HL-60 (cell line): ENCODE results near the gene RTTN.

Experiments
- DNase-seq, 2 experiments: peaks; one replicate each; pipeline ENCODE4 v3.0.0-alpha.2; 2010 to 2020; ENCODE audit warnings: low read depth in 1 of 2, low spot score in 1 of 2
- H3K27ac ChIP-seq: fragments of 250-450 bp; sonication (Bioruptor Pico); replicated peaks from 2 replicates; pipeline ENCODE4 v1.5.1; 2020; ENCODE audit warnings: mild to moderate bottlenecking, moderate library complexity
- H3K27me3 ChIP-seq: fragments of 250-450 bp; sonication (Bioruptor Pico); 2 replicates; pipeline ENCODE4 v1.5.1; 2021; ENCODE audit warnings: mild to moderate bottlenecking, moderate library complexity; ENCODE audit not compliant: insufficient read depth, poor library complexity, severe bottlenecking
- H3K4me3 ChIP-seq: replicated peaks from 2 replicates; pipeline ENCODE4 v1.5.1; 2011; ENCODE audit warnings: mild to moderate bottlenecking, control low read depth, low read length; ENCODE audit not compliant: insufficient read depth
- GABPA ChIP-seq: IDR thresholded peaks from 2 replicates; pipeline ENCODE4 v1.6.1; 2012; ENCODE audit warnings: low read depth
- POLR2AphosphoS5 ChIP-seq: IDR thresholded peaks from 2 replicates; pipeline ENCODE4 v1.6.1; 2012; ENCODE audit warnings: low read depth
- SPI1 ChIP-seq: IDR thresholded peaks from 2 replicates; pipeline ENCODE4 v1.6.1; 2012; ENCODE audit warnings: low read depth, mild to moderate bottlenecking, borderline replicate concordance
- TF ChIP-seq, protein P1 (sequence below): IDR thresholded peaks from one replicate; pipeline ENCODE4 v1.5.1; 2011; ENCODE audit warnings: low read length, control low read depth, inconsistent platforms; ENCODE audit not compliant: insufficient read depth
- TF ChIP-seq, protein P2 (sequence below): IDR thresholded peaks from 2 replicates; pipeline ENCODE4 v1.6.1; 2012; ENCODE audit warnings: low read depth; ENCODE audit not compliant: insufficient replicate concordance

RTTN gene

DNA sequence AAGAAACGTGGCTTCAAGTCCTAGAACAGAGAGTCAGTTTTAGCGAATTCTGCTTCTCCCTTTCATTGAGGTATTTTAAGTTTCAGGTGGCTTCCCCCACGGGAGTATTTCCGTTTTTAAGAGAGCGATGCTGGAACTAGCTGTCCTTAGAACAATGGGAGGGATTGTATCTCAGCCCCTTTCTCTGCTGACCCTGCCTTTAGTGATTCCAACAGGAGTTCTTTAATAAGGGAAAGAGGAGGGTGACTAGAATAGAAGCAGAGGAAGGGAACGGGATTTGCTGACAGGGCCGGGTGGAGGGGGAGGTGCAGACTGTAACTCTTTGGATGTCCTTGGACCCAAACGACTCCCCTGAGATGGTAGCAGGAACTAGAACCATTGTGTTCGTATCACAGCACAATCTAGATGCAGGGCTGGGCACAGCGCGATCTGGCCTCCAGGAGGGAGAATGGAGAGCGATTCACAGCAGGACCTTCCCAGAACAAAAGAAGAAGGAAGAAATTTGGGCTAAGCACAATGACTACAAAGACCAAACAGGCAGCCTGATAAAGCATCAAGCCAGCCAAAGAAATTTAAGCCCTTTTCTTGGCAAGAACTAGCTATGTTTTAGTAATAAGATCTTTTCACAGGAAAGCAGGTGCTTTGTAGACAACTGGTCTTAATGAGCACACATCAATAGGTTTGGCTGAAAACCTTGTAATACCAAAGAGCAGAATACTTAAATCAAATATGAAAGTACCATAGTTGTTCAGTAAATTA is 15.8 kb upstream of the RTTN start:
- DNase-seq = no peak
- TF ChIP-seq SPI1 (no peak), GABPA (no peak), POLR2AphosphoS5 (no peak)
- TF ChIP-seq, protein P1, sequence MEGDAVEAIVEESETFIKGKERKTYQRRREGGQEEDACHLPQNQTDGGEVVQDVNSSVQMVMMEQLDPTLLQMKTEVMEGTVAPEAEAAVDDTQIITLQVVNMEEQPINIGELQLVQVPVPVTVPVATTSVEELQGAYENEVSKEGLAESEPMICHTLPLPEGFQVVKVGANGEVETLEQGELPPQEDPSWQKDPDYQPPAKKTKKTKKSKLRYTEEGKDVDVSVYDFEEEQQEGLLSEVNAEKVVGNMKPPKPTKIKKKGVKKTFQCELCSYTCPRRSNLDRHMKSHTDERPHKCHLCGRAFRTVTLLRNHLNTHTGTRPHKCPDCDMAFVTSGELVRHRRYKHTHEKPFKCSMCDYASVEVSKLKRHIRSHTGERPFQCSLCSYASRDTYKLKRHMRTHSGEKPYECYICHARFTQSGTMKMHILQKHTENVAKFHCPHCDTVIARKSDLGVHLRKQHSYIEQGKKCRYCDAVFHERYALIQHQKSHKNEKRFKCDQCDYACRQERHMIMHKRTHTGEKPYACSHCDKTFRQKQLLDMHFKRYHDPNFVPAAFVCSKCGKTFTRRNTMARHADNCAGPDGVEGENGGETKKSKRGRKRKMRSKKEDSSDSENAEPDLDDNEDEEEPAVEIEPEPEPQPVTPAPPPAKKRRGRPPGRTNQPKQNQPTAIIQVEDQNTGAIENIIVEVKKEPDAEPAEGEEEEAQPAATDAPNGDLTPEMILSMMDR = no peak
- TF ChIP-seq, protein P2, sequence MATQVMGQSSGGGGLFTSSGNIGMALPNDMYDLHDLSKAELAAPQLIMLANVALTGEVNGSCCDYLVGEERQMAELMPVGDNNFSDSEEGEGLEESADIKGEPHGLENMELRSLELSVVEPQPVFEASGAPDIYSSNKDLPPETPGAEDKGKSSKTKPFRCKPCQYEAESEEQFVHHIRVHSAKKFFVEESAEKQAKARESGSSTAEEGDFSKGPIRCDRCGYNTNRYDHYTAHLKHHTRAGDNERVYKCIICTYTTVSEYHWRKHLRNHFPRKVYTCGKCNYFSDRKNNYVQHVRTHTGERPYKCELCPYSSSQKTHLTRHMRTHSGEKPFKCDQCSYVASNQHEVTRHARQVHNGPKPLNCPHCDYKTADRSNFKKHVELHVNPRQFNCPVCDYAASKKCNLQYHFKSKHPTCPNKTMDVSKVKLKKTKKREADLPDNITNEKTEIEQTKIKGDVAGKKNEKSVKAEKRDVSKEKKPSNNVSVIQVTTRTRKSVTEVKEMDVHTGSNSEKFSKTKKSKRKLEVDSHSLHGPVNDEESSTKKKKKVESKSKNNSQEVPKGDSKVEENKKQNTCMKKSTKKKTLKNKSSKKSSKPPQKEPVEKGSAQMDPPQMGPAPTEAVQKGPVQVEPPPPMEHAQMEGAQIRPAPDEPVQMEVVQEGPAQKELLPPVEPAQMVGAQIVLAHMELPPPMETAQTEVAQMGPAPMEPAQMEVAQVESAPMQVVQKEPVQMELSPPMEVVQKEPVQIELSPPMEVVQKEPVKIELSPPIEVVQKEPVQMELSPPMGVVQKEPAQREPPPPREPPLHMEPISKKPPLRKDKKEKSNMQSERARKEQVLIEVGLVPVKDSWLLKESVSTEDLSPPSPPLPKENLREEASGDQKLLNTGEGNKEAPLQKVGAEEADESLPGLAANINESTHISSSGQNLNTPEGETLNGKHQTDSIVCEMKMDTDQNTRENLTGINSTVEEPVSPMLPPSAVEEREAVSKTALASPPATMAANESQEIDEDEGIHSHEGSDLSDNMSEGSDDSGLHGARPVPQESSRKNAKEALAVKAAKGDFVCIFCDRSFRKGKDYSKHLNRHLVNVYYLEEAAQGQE = no peak
- H3K27ac ChIP-seq = no peak overlapping the region
- H3K4me3 ChIP-seq = no peak overlapping the region
- H3K27me3 ChIP-seq = peaks cover 13% of the 10 kb centered on the region

DNA sequence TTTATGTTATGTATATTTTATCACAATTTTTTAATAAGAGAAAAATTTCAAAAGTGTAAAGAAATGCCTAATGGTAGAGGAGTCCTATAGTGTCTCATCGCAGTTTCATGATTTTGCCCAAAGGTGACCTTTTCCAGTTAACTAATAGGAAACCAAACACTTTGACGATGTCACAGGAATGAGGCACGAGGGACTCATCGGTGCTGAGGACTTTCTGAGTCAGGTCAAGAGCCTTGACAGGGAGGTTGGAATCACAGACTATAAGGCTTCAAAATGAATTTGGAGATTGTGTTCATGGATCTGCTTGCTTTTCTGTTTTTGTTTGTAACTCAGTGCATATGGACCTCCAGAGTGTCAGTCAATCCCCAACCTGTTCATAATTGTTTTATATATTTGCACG is 15.1 kb upstream of the RTTN start:
- DNase-seq = no peak
- H3K27ac ChIP-seq = no peak overlapping the region
- no peak overlapping the region for H3K4me3 ChIP-seq
- H3K27me3 ChIP-seq = peaks cover 13% of the 10 kb centered on the region
- no peak for TF ChIP-seq POLR2AphosphoS5
- TF ChIP-seq SPI1 = no peak
- TF ChIP-seq, protein P2 = no peak
- no peak for TF ChIP-seq GABPA
- TF ChIP-seq, protein P1 = no peak

DNA sequence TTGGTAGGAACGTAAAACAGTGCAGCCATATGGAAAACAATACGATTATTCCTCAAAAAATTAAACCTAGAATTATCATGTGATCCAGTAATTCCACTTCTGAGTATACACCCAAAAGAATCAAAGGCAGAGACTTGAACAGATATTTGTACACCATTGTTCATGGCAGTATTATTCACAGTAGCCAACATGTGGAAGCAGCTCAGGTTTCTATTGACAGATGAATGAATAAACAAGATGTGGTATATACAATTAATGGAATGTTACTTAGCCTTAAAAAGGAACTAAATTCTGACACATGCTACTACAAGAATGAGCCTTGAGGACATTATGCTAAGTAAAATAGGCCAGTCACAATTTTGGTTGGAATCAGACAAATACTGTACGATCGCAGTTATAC is 14.2 kb upstream of the RTTN start:
- Histone ChIP-seq H3K27me3 (peaks cover 13% of the 10 kb centered on the region), H3K27ac (no peak overlapping the region), H3K4me3 (no peak overlapping the region)
- TF ChIP-seq, protein P1 = no peak
- TF ChIP-seq, protein P2 = no peak
- no peak for TF ChIP-seq SPI1
- TF ChIP-seq GABPA = no peak
- no peak for TF ChIP-seq POLR2AphosphoS5
- DNase-seq = no peak
